T-helper 17 cell (primary cell): ENCODE data around the gene MIAT. TPM values are rescaled to one million over a fixed set of nuclear protein-coding genes. Genes with fewer than 3 reads are reported as not detected.
"Not testable (repeated sequence)": the region's sequence is repeated elsewhere in the genome, so short reads cannot be mapped to it uniquely, and the experiment has no call there.

Experiments used
- ATAC-seq: fragments of 150-1000 bp; cut with Tn5 transposase; 2 replicates; pipeline ENCODE4 v1.10.0; 2021; ENCODE audit warnings: mild to moderate bottlenecking, moderate library complexity
- DNase-seq, 3 donors: peaks; one replicate each; pipeline versions ENCODE4 v3.0.0 to v3.0.0-alpha.2; 2020 to 2021
- H3K9me3 ChIP-seq: one replicate; pipeline ENCODE4 v1.7.0; 2013; ENCODE audit warnings: low read length, mild to moderate bottlenecking; ENCODE audit not compliant: control insufficient read depth, poor library complexity, severe bottlenecking
- H3K27ac Mint-ChIP-seq: one replicate; pipeline ENCODE4 v1.8.0; 2022; ENCODE audit warnings: mild to moderate bottlenecking, moderate library complexity, mixed read lengths
- H3K27me3 Mint-ChIP-seq: one replicate; pipeline ENCODE4 v1.8.0; 2022; ENCODE audit warnings: mixed read lengths
- H3K36me3 Mint-ChIP-seq: one replicate; pipeline ENCODE4 v1.8.0; 2022; ENCODE audit warnings: low read depth, mixed read lengths
- H3K4me1 Mint-ChIP-seq: one replicate; pipeline ENCODE4 v1.8.0; 2022; ENCODE audit warnings: mild to moderate bottlenecking, mixed read lengths
- H3K4me3 Mint-ChIP-seq: one replicate; pipeline ENCODE4 v1.8.0; 2022; ENCODE audit warnings: mild to moderate bottlenecking, moderate library complexity, mixed read lengths
- total RNA-seq, 4 donors: library from RNA in 2 of 4; stranded (reverse) in 2 of 4; gene quantifications; one replicate each; pipeline ENCODE4 v1.2.3 and lab custom pipeline; 2022 to 2026

Gene MIAT
- total RNA-seq, result 100 to 1,000 TPM in 1 of 2 donors, 10 to 100 TPM in 1; 83.4 to 116 TPM
- total RNA-seq (lab: John Stamatoyannopoulos, UW), result 767 to 882 reads per million in 2 donors

GRCh38 chr22:26656891-26657851 lies at the start of gene MIAT:
TSS of gene MIAT (plus strand) at chr22:26657588.
- ATAC-seq (peak; percentile 93), DNase-seq (peak; percentile 61 to 67 (median 67))
- Mint-ChIP-seq H3K4me3 (peak within 1 kb of the TSS; percentile 94), H3K4me1 (peaks cover 24% of the 10 kb centered on the region), H3K27ac (peak within 1 kb of the TSS; percentile 80), H3K36me3 (no peaks in the 10 kb centered on the region), H3K27me3 (no peaks in the 10 kb centered on the region)
- H3K9me3 ChIP-seq, result no peaks in the 10 kb centered on the region

GRCh38 chr22:26608129-26608528 lies 49.3 kb upstream of the MIAT start:
- peaks cover 23% of the 10 kb centered on the region for H3K4me1 Mint-ChIP-seq
- no peak overlapping the region for H3K4me3 Mint-ChIP-seq
- H3K36me3 Mint-ChIP-seq, result no peaks in the 10 kb centered on the region
- DNase-seq (no peak), ATAC-seq (no peak)
- H3K27me3 Mint-ChIP-seq, result peaks cover 6% of the 10 kb centered on the region
- H3K27ac Mint-ChIP-seq, result no peak overlapping the region
- H3K9me3 ChIP-seq, result no peaks in the 10 kb centered on the region

- Mint-ChIP-seq H3K27ac (no peak overlapping the region), H3K4me3 (no peak overlapping the region), H3K36me3 (no peaks in the 10 kb centered on the region), H3K4me1 (peaks cover 20% of the 10 kb centered on the region), H3K27me3 (peaks cover 10% of the 10 kb centered on the region)
- ATAC-seq (no peak), DNase-seq (no peak)
- H3K9me3 ChIP-seq, result no peaks in the 10 kb centered on the region
Observed at GRCh38 chr22:26609287-26609686, 48.1 kb upstream of the MIAT start.

- peak overlapping the region; percentile 74 for H3K4me3 Mint-ChIP-seq
- H3K9me3 ChIP-seq, result no peaks in the 10 kb centered on the region
- peaks cover 11% of the 10 kb centered on the region for H3K27me3 Mint-ChIP-seq
- peaks cover 17% of the 10 kb centered on the region for H3K4me1 Mint-ChIP-seq
- peak; percentile 56 for ATAC-seq
- no peaks in the 10 kb centered on the region for H3K36me3 Mint-ChIP-seq
- peak overlapping the region; percentile 4 for H3K27ac Mint-ChIP-seq
- DNase-seq, result no peak
Observed at GRCh38 chr22:26610072-26610958, 47.1 kb upstream of the MIAT start.

GRCh38 chr22:26610996-26611395 lies 46.4 kb upstream of the MIAT start:
- no peaks in the 10 kb centered on the region for H3K9me3 ChIP-seq
- H3K4me1 Mint-ChIP-seq, result peaks cover 17% of the 10 kb centered on the region
- peaks cover 11% of the 10 kb centered on the region for H3K27me3 Mint-ChIP-seq
- no peak overlapping the region for H3K27ac Mint-ChIP-seq
- ATAC-seq (no peak), DNase-seq (no peak)
- H3K4me3 Mint-ChIP-seq, result peak overlapping the region; percentile 74
- H3K36me3 Mint-ChIP-seq, result no peaks in the 10 kb centered on the region

- H3K27ac Mint-ChIP-seq, result no peak overlapping the region
Observed at GRCh38 chr22:26612652-26613051, 44.7 kb upstream of the MIAT start.

GRCh38 chr22:26613753-26614152 lies 43.6 kb upstream of the MIAT start:
- H3K9me3 ChIP-seq, DNase-seq, H3K27ac Mint-ChIP-seq, ATAC-seq, H3K4me3 Mint-ChIP-seq, H3K36me3 Mint-ChIP-seq: not testable (repeated sequence)
- peaks cover 11% of the 10 kb centered on the region for H3K27me3 Mint-ChIP-seq
- H3K4me1 Mint-ChIP-seq, result peaks cover 25% of the 10 kb centered on the region

More at GRCh38 chr22:26612652-26613051, 44.7 kb upstream of the MIAT start:
- H3K4me3 Mint-ChIP-seq, result no peak overlapping the region
- H3K27me3 Mint-ChIP-seq, result peaks cover 11% of the 10 kb centered on the region
- no peaks in the 10 kb centered on the region for H3K9me3 ChIP-seq
- peaks cover 24% of the 10 kb centered on the region for H3K4me1 Mint-ChIP-seq
- no peaks in the 10 kb centered on the region for H3K36me3 Mint-ChIP-seq
- ATAC-seq (no peak), DNase-seq (no peak)

GRCh38 chr22:26614322-26614721 lies 43.1 kb upstream of the MIAT start:
- Mint-ChIP-seq H3K4me3 (no peak overlapping the region), H3K27ac (no peak overlapping the region)
- ATAC-seq, result no peak

GRCh38 chr22:26615149-26615548 lies 42.2 kb upstream of the MIAT start:
- Mint-ChIP-seq H3K36me3 (no peaks in the 10 kb centered on the region), H3K27me3 (peaks cover 11% of the 10 kb centered on the region), H3K4me1 (peaks cover 21% of the 10 kb centered on the region), H3K4me3 (no peak overlapping the region), H3K27ac (peak overlapping the region; percentile 41)
- no peaks in the 10 kb centered on the region for H3K9me3 ChIP-seq
- DNase-seq, result no peak
- ATAC-seq, result no peak

More at GRCh38 chr22:26614322-26614721, 43.1 kb upstream of the MIAT start:
- peaks cover 25% of the 10 kb centered on the region for H3K4me1 Mint-ChIP-seq
- no peaks in the 10 kb centered on the region for H3K36me3 Mint-ChIP-seq
- no peaks in the 10 kb centered on the region for H3K9me3 ChIP-seq
- H3K27me3 Mint-ChIP-seq, result peaks cover 11% of the 10 kb centered on the region
- no peak for DNase-seq

- ATAC-seq (no peak), DNase-seq (no peak)
- Mint-ChIP-seq H3K27me3 (peaks cover 11% of the 10 kb centered on the region), H3K27ac (peak overlapping the region; percentile 87), H3K36me3 (no peaks in the 10 kb centered on the region), H3K4me1 (peaks cover 15% of the 10 kb centered on the region), H3K4me3 (no peak overlapping the region)
- no peaks in the 10 kb centered on the region for H3K9me3 ChIP-seq
Observed at GRCh38 chr22:26615830-26616435, 41.5 kb upstream of the MIAT start.

- H3K4me1 Mint-ChIP-seq, result peaks cover 18% of the 10 kb centered on the region
- ATAC-seq, result no peak
- peaks cover 11% of the 10 kb centered on the region for H3K27me3 Mint-ChIP-seq
- H3K4me3 Mint-ChIP-seq, result no peak overlapping the region
- no peaks in the 10 kb centered on the region for H3K36me3 Mint-ChIP-seq
- DNase-seq, result no peak
- no peaks in the 10 kb centered on the region for H3K9me3 ChIP-seq
- peak overlapping the region; percentile 87 for H3K27ac Mint-ChIP-seq
Observed at GRCh38 chr22:26616650-26617049, 40.7 kb upstream of the MIAT start.

GRCh38 chr22:26617271-26618199 lies 39.9 kb upstream of the MIAT start, which contains the start of gene CRYBB1:
TSS of gene CRYBB1 (minus strand) at chr22:26618027. CDS start at chr22:26616319, 1,708 bp downstream.
- ATAC-seq (no peak), DNase-seq (no peak)
- Mint-ChIP-seq H3K27ac (peak within 1 kb of the TSS; percentile 87), H3K36me3 (peaks cover 2% of the 10 kb centered on the region), H3K27me3 (peaks cover 11% of the 10 kb centered on the region), H3K4me3 (no peak within 1 kb of the TSS), H3K4me1 (peaks cover 17% of the 10 kb centered on the region)
- no peaks in the 10 kb centered on the region for H3K9me3 ChIP-seq
